Measurements from ENCODE around the gene SLC6A12.

The SLC6A12 gene

GRCh38 chr12:153080-153746 is 60.7 kb downstream of the SLC6A12 start:
- H3K4me3 ChIP-seq (ENCODE audit: low read depth, low read length), result no peak overlapping the region
- CTCF ChIA-PET, result interaction anchor here (0.6 to 2.8 kb wide), 19 partner anchors 9 to 73 kb away, joined by 3 to 20 read pairs (median 4); no protein-coding TSS in a partner anchor
- H3K27ac ChIP-seq (ENCODE audit: extremely low read depth, low read depth, low read length), result no peak overlapping the region
- no peaks in the 10 kb centered on the region for H3K9me3 ChIP-seq (ENCODE audit: control insufficient read depth, insufficient read depth, low read depth, low read length)
- POLR2A ChIA-PET, result no interaction called here
- H3K4me1 ChIP-seq (ENCODE audit: control insufficient read depth, insufficient read depth, low read length), result no peaks in the 10 kb centered on the region
- no peaks in the 10 kb centered on the region for H3K36me3 ChIP-seq (ENCODE audit: control insufficient read depth in 2 of 2, insufficient read depth in 1 of 2, low read length in 2 of 2)
- TF ChIP-seq ZNF366 (tag by site-specific recombination; conservative IDR thresholded peaks at IDR 0.05), result peak; percentile 61
- TF ChIP-seq KLF17 (tag by site-specific recombination; IDR thresholded peaks at IDR 0.05), result peak; percentile 21; the same call in 1 of the 2 replicates
- TF ChIP-seq ZBTB17 (tag by site-specific recombination; IDR thresholded peaks at IDR 0.05), result peak; percentile 62
- TF ChIP-seq MYNN (tag by site-specific recombination; IDR thresholded peaks at IDR 0.05; ENCODE audit: borderline replicate concordance), result 0 out of 2 replicates have a peak, but pooled peaks have one; percentile 31
- TF ChIP-seq ZNF600 (tag by site-specific recombination; IDR thresholded peaks at IDR 0.05), result peak; percentile 56
- peak; percentile 46; the same call in 1 of the 2 replicates for TF ChIP-seq SP7 (tag by site-specific recombination; IDR thresholded peaks at IDR 0.05)
- TF ChIP-seq ZNF580 (tag by site-specific recombination; IDR thresholded peaks at IDR 0.05), result peak; percentile 45; the same call in 1 of the 2 replicates
- no peak for TF ChIP-seq ZNF341 (tag by site-specific recombination; IDR thresholded peaks at IDR 0.05; ENCODE audit: low read depth)
- 0 out of 2 replicates have a peak, but pooled peaks have one; percentile 9 for TF ChIP-seq ZBTB44 (tag by site-specific recombination; IDR thresholded peaks at IDR 0.05)
- TF ChIP-seq ZNF335 (tag by site-specific recombination; conservative IDR thresholded peaks at IDR 0.05), result peak; percentile 46
- peak; percentile 56 for TF ChIP-seq PATZ1 (tag by site-specific recombination; IDR thresholded peaks at IDR 0.05)
- peak; percentile 84 for TF ChIP-seq ZSCAN30 (tag by site-specific recombination; IDR thresholded peaks at IDR 0.05)
- TF ChIP-seq ZBTB20 (tag by site-specific recombination; IDR thresholded peaks at IDR 0.05), result peak; percentile 57; the same call in 1 of the 2 replicates
- TF ChIP-seq ZNF621 (tag by site-specific recombination; IDR thresholded peaks at IDR 0.05), result no peak
- TF ChIP-seq GLIS1 (tag by site-specific recombination; IDR thresholded peaks at IDR 0.05), result peak; percentile 36; the same call in 1 of the 2 replicates
- TF ChIP-seq ZBTB26 (tag by site-specific recombination; optimal IDR thresholded peaks at IDR 0.05), result peak; percentile 14
- TF ChIP-seq ZNF660 (tag by site-specific recombination; IDR thresholded peaks at IDR 0.05), result peak; percentile 66; the same call in 1 of the 2 replicates
- peak; percentile 73 for TF ChIP-seq ZIC2 (tag by site-specific recombination; IDR thresholded peaks at IDR 0.05)
- TF ChIP-seq ZNF10 (tag by site-specific recombination; IDR thresholded peaks at IDR 0.05), result 0 out of 2 replicates have a peak, but pooled peaks have one; percentile 14
- peak; percentile 77 for TF ChIP-seq ZNF501 (tag by site-specific recombination; IDR thresholded peaks at IDR 0.05)
- peak; percentile 77 for TF ChIP-seq GLIS2 (tag by site-specific recombination; IDR thresholded peaks at IDR 0.05)
- TF ChIP-seq CTCF (tag by site-specific recombination; IDR thresholded peaks at IDR 0.05), result peak; percentile 98
- TF ChIP-seq KLF16 (tag by site-specific recombination; IDR thresholded peaks at IDR 0.05), result no peak
- peak; percentile 55 for TF ChIP-seq ZNF654 (tag by site-specific recombination; IDR thresholded peaks at IDR 0.05; ENCODE audit: low read depth)
- TF ChIP-seq ZNF677 (tag by site-specific recombination; IDR thresholded peaks at IDR 0.05), result no peak
- TF ChIP-seq ZNF404 (tag by site-specific recombination; IDR thresholded peaks at IDR 0.05), result no peak
- TF ChIP-seq OVOL3 (tag by site-specific recombination; IDR thresholded peaks at IDR 0.05), result no peak
- no peak for TF ChIP-seq ZNF558 (tag by site-specific recombination; IDR thresholded peaks at IDR 0.05)
- 0 out of 2 replicates have a peak, but pooled peaks have one; percentile 18 for TF ChIP-seq TRIM28 (IDR thresholded peaks at IDR 0.05; ENCODE audit: borderline replicate concordance, low read length)
